GM23338 (cell line): ENCODE measurements around the gene SDR42E1.

Source experiments
- CREB1 ChIP-seq: fragments of 250-450 bp; sonication (Bioruptor Pico); IDR thresholded peaks from 2 replicates; pipeline ENCODE4 v1.5.0; 2020; ENCODE audit warnings: low read depth, mild to moderate bottlenecking, moderate library complexity
- EZH2 ChIP-seq: fragments of 200-600 bp; sonication (generic); IDR thresholded peaks from one replicate; pipeline ENCODE4 v1.8.0; 2017; ENCODE audit warnings: antibody characterized with exemption, mild to moderate bottlenecking, low read depth; ENCODE audit not compliant: unreplicated experiment
- EZH2phosphoT487 ChIP-seq: fragments of 200-600 bp; sonication (generic); IDR thresholded peaks from one replicate; pipeline ENCODE4 v1.8.1; 2018; ENCODE audit warnings: antibody characterized with exemption; ENCODE audit not compliant: unreplicated experiment
- JUNB ChIP-seq: IDR thresholded peaks from one replicate; pipeline ENCODE4 v1.6.1; 2016; ENCODE audit warnings: antibody characterized with exemption; ENCODE audit not compliant: unreplicated experiment
- NANOG ChIP-seq: IDR thresholded peaks from 2 replicates; pipeline ENCODE4 v1.6.1; 2016; ENCODE audit warnings: antibody characterized with exemption, borderline replicate concordance
- POLR2AphosphoS5 ChIP-seq: IDR thresholded peaks from 2 replicates; pipeline ENCODE4 v1.6.1; 2016; ENCODE audit warnings: antibody characterized with exemption, low read depth
- ZNF114 ChIP-seq: fragments of 250-450 bp; sonication (Bioruptor Pico); IDR thresholded peaks from 2 replicates; pipeline ENCODE4 v1.5.0; 2020; ENCODE audit warnings: mild to moderate bottlenecking, moderate library complexity
- TF ChIP-seq, protein P1 (sequence below), 2 experiments: fragments of 200-600 bp in 1 of 2; sonication (generic) in 1 of 2; conservative IDR thresholded peaks; 2 replicates each; pipeline versions ENCODE4 v1.5.1 to v1.6.1; 2016 to 2017; ENCODE audit warnings: antibody characterized with exemption in 2 of 2, low read depth in 2 of 2, mild to moderate bottlenecking in 2 of 2, moderate library complexity in 1 of 2
- TF ChIP-seq, protein P2 (sequence below): IDR thresholded peaks from one replicate; pipeline ENCODE4 v1.6.1; 2018; ENCODE audit warnings: antibody characterized with exemption; ENCODE audit not compliant: unreplicated experiment
- TF ChIP-seq, protein P3 (sequence below): fragments of 250-450 bp; sonication (Bioruptor Pico); IDR thresholded peaks from 2 replicates; pipeline ENCODE4 v1.5.0; 2020; ENCODE audit warnings: mild to moderate bottlenecking, moderate library complexity

DNA sequence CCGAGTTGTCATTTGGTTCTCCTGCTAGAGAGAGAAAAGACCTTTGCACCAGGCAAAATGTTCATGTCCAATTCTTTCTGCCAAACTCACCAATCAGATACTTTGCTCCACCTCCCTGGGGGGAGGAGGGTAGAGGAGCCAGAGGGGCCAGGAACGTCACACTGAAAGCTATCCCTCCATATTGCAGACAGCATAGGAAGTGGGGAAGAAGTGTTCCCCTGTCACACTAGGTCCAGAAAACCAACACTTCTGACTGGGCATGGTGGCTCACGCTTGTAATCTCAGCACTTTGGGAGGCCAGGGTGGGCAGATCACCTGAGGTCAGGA lies 33.3 kb upstream of the SDR42E1 start:
- TF ChIP-seq, protein P1, sequence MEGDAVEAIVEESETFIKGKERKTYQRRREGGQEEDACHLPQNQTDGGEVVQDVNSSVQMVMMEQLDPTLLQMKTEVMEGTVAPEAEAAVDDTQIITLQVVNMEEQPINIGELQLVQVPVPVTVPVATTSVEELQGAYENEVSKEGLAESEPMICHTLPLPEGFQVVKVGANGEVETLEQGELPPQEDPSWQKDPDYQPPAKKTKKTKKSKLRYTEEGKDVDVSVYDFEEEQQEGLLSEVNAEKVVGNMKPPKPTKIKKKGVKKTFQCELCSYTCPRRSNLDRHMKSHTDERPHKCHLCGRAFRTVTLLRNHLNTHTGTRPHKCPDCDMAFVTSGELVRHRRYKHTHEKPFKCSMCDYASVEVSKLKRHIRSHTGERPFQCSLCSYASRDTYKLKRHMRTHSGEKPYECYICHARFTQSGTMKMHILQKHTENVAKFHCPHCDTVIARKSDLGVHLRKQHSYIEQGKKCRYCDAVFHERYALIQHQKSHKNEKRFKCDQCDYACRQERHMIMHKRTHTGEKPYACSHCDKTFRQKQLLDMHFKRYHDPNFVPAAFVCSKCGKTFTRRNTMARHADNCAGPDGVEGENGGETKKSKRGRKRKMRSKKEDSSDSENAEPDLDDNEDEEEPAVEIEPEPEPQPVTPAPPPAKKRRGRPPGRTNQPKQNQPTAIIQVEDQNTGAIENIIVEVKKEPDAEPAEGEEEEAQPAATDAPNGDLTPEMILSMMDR (conservative IDR thresholded peaks at IDR 0.05; ENCODE audit: low read depth in 2 of 2) = no peak
- TF ChIP-seq, protein P2, sequence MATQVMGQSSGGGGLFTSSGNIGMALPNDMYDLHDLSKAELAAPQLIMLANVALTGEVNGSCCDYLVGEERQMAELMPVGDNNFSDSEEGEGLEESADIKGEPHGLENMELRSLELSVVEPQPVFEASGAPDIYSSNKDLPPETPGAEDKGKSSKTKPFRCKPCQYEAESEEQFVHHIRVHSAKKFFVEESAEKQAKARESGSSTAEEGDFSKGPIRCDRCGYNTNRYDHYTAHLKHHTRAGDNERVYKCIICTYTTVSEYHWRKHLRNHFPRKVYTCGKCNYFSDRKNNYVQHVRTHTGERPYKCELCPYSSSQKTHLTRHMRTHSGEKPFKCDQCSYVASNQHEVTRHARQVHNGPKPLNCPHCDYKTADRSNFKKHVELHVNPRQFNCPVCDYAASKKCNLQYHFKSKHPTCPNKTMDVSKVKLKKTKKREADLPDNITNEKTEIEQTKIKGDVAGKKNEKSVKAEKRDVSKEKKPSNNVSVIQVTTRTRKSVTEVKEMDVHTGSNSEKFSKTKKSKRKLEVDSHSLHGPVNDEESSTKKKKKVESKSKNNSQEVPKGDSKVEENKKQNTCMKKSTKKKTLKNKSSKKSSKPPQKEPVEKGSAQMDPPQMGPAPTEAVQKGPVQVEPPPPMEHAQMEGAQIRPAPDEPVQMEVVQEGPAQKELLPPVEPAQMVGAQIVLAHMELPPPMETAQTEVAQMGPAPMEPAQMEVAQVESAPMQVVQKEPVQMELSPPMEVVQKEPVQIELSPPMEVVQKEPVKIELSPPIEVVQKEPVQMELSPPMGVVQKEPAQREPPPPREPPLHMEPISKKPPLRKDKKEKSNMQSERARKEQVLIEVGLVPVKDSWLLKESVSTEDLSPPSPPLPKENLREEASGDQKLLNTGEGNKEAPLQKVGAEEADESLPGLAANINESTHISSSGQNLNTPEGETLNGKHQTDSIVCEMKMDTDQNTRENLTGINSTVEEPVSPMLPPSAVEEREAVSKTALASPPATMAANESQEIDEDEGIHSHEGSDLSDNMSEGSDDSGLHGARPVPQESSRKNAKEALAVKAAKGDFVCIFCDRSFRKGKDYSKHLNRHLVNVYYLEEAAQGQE = no peak
- TF ChIP-seq ZNF114 (CRISPR knock-in tag) = no peak
- TF ChIP-seq POLR2AphosphoS5 = no peak
- no peak for TF ChIP-seq EZH2
- TF ChIP-seq EZH2phosphoT487 = no peak
- TF ChIP-seq JUNB = no peak
- TF ChIP-seq, protein P3, sequence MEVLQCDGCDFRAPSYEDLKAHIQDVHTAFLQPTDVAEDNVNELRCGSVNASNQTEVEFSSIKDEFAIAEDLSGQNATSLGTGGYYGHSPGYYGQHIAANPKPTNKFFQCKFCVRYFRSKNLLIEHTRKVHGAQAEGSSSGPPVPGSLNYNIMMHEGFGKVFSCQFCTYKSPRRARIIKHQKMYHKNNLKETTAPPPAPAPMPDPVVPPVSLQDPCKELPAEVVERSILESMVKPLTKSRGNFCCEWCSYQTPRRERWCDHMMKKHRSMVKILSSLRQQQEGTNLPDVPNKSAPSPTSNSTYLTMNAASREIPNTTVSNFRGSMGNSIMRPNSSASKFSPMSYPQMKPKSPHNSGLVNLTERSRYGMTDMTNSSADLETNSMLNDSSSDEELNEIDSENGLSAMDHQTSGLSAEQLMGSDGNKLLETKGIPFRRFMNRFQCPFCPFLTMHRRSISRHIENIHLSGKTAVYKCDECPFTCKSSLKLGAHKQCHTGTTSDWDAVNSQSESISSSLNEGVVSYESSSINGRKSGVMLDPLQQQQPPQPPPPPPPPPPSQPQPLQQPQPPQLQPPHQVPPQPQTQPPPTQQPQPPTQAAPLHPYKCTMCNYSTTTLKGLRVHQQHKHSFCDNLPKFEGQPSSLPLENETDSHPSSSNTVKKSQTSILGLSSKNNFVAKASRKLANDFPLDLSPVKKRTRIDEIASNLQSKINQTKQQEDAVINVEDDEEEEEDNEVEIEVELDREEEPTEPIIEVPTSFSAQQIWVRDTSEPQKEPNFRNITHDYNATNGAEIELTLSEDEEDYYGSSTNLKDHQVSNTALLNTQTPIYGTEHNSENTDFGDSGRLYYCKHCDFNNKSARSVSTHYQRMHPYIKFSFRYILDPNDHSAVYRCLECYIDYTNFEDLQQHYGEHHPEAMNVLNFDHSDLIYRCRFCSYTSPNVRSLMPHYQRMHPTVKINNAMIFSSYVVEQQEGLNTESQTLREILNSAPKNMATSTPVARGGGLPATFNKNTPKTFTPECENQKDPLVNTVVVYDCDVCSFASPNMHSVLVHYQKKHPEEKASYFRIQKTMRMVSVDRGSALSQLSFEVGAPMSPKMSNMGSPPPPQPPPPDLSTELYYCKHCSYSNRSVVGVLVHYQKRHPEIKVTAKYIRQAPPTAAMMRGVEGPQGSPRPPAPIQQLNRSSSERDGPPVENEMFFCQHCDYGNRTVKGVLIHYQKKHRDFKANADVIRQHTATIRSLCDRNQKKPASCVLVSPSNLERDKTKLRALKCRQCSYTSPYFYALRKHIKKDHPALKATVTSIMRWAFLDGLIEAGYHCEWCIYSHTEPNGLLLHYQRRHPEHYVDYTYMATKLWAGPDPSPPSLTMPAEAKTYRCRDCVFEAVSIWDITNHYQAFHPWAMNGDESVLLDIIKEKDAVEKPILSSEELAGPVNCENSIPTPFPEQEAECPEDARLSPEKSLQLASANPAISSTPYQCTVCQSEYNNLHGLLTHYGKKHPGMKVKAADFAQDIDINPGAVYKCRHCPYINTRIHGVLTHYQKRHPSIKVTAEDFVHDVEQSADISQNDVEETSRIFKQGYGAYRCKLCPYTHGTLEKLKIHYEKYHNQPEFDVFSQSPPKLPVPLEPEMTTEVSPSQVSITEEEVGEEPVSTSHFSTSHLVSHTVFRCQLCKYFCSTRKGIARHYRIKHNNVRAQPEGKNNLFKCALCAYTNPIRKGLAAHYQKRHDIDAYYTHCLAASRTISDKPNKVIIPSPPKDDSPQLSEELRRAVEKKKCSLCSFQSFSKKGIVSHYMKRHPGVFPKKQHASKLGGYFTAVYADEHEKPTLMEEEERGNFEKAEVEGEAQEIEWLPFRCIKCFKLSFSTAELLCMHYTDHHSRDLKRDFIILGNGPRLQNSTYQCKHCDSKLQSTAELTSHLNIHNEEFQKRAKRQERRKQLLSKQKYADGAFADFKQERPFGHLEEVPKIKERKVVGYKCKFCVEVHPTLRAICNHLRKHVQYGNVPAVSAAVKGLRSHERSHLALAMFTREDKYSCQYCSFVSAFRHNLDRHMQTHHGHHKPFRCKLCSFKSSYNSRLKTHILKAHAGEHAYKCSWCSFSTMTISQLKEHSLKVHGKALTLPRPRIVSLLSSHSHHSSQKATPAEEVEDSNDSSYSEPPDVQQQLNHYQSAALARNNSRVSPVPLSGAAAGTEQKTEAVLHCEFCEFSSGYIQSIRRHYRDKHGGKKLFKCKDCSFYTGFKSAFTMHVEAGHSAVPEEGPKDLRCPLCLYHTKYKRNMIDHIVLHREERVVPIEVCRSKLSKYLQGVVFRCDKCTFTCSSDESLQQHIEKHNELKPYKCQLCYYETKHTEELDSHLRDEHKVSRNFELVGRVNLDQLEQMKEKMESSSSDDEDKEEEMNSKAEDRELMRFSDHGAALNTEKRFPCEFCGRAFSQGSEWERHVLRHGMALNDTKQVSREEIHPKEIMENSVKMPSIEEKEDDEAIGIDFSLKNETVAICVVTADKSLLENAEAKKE (CRISPR knock-in tag) = no peak
- no peak for TF ChIP-seq CREB1 (CRISPR knock-in tag)
- TF ChIP-seq NANOG = no peak
